ENCODE measurements around the gene OR8D1.
"Not testable (repeated sequence)": the region's sequence is repeated elsewhere in the genome, so short reads cannot be mapped to it uniquely, and the experiment has no call there.

The OR8D1 gene

DNA sequence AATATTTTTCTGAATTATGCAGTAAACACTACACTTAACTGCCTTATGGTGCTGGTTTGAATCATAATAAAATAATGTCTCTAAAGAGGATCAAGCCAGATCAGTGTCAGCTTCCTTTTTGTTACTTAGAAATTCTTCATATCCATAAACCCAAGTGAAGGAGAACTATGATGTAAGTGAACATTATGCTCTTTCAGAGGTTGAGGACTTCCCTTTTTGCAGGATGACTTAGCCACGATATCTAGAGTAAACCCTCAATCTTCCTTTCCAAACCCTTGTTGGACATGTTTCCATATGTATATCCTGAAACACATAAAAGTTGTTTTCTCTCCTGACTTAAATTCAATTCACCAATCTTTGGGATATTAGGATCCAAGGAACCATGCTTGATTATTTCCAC lies 19.1 kb downstream of the OR8D1 start:
- in situ Hi-C loops (cut with HindIII; ENCODE audit: low sequenced_read_pairs): no loop called here

DNA sequence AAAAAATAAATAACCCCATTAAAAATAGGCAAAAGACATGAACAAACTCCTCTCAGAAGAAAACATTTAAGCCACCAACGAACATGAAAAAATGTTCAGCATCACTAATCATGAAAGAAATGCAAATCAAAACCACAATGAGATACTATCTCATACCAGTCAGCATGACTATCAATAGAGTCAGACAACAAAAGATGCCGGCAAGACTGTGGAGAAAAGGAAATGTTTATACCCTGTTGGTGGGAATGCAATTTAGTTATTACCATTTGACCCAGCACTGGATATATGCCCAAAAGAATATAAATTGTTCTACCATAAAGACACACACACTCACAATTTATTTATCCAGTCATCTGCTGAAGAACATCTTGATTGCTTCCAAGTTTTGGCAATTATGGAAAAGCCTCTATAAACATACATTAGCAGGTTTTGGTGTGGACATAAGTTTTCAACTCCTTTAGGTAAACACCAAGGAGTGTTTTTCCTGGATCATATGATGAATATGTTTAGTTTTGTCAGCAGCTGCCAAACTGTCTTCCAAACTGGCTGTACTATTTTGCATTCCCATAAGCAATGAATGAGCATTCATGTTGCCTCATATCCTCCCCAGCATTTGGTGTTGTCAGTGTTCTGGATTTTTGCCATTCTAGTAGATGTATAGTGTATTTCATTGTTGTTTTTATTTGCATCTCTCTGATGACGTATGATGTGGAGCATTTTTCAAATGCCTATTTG lies 28.0 kb downstream of the OR8D1 start:
- in situ Hi-C loops (cut with HindIII; ENCODE audit: low sequenced_read_pairs): no loop called here

DNA sequence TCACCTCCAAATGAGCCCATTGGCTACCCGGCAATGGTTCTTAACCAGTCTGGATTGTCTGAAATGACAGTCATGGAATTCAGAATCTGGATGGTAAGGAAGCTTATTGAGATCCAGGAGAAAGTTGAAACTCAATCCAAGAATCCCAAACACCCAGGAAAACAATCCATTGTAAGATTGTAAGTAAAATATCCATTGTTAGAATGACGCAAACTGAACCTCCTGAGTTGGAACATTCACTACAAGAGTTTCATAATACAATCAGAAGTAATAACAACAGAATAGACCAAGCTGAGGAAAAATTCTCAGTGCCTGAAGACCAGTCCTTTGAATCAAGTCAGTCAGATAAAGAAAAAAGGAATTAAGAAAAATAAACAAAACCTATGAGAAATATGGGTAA lies 35.5 kb downstream of the OR8D1 start:
- in situ Hi-C loops (cut with HindIII; ENCODE audit: low sequenced_read_pairs): no loop called here

DNA sequence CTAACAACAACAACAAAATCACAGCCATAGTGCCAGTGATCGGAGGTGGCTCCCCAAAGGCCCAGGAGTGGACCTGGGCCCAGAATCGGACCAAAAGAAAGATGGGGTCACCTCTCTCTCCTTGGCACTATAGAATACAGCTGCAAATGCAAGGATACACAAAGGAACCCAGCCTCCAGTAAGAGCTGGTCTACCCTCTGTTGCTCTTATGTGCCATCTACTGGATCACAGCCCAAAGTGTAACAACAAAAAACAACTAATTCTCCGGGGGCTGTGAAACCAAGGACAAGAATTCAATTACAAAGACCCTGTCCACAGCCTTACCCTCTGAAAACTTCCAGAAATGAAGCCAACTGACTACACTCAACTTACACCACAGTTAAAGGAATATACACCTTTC lies 35.9 kb downstream of the OR8D1 start:
- in situ Hi-C loops (cut with HindIII; ENCODE audit: low sequenced_read_pairs): no loop called here

DNA sequence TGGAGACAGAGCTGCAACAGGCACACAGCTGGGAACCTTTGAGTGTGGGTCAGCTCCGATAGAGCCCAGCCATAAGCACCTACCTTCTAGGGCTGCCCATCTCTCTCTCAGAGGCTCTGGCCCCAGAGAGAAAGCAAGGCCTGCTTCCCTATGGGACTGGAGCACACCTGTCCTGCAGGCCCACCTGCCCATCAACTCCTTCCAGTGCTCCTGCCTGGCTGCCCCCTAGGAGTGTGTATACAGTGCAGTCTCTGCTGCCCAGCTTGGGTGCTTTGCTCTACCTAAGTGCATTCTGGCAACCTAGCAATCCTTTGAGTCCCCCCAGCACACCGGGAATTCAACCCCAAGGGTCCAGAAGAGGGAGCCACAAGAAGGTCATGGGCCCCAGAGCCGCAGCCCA lies 36.5 kb downstream of the OR8D1 start:
- in situ Hi-C loops (cut with HindIII; ENCODE audit: low sequenced_read_pairs): no loop called here

DNA sequence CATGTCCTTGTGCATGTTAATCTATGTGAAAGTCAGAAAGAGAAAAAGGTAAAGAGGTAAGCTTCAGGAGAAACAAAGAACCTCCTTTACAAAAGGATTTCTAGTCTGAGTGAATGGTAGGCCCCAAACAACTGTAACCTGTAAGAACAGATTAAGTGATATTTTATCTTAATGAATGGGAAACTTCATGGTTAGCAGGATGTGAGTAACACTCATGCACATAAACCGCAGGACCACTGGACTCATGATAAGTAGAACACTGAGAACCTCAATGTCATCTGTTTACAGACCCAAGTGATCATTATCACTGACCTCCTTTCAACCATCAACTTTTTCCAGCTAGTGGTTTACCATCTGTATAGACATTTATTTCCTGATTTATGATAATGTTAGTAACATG lies 37.7 kb downstream of the OR8D1 start:
- in situ Hi-C loops (cut with HindIII; ENCODE audit: low sequenced_read_pairs): no loop called here

DNA sequence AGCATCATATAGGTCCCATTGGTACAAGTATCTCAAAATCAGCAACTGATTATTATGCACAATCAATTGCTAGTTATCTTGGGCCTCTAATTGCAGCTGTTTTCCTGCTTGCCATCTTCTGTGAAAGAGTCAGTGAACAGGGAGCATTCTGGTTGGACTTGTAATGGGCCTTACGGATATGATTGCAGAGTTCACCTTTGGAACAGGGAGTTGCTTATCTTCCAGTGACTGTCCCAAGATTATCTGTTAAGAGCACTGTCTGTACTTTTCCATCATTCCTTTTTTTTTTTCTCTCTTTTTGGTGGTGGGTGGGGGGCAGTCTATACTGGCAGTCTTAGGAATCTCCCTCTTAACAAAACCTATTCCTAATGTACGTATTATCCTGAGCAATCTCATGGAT lies 39.7 kb downstream of the OR8D1 start:
- in situ Hi-C loops (cut with HindIII; ENCODE audit: low sequenced_read_pairs): no loop called here

DNA sequence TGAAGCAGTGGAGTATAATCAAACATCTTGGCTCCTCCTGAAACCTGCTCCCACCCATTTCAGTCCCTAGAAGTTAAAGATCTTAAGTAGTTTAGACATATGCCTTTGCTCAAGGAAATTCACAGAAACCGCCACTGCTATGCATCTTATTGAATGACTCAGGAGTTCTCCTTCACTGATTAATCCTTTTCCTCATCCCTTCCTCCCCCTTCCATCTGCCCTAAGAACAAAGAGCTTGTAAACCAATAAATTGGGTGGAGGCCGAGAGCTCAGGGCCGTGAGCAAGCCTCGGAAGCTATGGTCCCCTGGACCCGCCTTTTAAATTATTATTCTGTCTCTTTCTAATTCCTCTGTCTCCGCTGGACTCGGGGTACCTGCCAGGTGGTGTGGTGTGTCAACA lies 42.9 kb downstream of the OR8D1 start:
- in situ Hi-C loops (cut with HindIII; ENCODE audit: low sequenced_read_pairs): not testable (repeated sequence)

DNA sequence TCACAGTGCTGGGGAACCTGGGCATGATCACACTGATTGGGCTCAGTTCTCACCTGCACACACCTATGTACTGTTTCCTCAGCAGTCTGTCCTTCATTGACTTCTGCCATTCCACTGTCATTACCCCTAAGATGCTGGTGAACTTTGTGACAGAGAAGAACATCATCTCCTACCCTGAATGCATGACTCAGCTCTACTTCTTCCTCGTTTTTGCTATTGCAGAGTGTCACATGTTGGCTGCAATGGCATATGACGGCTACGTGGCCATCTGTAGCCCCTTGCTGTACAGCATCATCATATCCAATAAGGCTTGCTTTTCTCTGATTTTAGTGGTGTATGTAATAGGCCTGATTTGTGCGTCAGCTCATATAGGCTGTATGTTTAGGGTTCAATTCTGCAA lies 48.7 kb downstream of the OR8D1 start:
- in situ Hi-C loops (cut with HindIII; ENCODE audit: low sequenced_read_pairs): not testable (repeated sequence)

DNA sequence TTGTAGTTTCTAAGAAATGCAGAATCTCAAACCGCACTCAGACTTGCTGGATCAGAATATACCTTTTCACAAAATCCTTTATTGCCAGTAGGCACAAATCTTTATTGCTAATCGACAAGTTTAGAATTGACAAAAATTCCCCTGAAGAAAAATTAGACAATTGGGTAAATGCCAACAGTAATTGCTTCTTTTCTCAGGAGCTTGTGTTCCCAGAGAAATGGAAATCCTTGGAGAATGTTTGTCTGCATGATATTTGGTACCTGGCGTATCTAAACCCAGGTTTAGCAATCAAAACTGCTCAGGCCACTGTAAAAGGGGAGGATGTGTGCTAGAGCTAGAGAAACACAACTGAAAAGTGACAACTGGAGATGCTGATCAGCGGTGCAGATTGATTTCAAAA lies 57.7 kb downstream of the OR8D1 start, which contains the start of gene OR8G5:
Gene OR8G5, plus strand, starts transcription at position 301 of the 400 bp plus-strand sequence. CDS start 8,556 bp downstream, outside the sequence.
- in situ Hi-C loops (cut with HindIII; ENCODE audit: low sequenced_read_pairs): no loop called here
